Measurements from ENCODE around the gene CDK11A.
"Not testable (repeated sequence)": the region's sequence is repeated elsewhere in the genome, so short reads cannot be mapped to it uniquely, and the experiment has no call there.

DNA sequence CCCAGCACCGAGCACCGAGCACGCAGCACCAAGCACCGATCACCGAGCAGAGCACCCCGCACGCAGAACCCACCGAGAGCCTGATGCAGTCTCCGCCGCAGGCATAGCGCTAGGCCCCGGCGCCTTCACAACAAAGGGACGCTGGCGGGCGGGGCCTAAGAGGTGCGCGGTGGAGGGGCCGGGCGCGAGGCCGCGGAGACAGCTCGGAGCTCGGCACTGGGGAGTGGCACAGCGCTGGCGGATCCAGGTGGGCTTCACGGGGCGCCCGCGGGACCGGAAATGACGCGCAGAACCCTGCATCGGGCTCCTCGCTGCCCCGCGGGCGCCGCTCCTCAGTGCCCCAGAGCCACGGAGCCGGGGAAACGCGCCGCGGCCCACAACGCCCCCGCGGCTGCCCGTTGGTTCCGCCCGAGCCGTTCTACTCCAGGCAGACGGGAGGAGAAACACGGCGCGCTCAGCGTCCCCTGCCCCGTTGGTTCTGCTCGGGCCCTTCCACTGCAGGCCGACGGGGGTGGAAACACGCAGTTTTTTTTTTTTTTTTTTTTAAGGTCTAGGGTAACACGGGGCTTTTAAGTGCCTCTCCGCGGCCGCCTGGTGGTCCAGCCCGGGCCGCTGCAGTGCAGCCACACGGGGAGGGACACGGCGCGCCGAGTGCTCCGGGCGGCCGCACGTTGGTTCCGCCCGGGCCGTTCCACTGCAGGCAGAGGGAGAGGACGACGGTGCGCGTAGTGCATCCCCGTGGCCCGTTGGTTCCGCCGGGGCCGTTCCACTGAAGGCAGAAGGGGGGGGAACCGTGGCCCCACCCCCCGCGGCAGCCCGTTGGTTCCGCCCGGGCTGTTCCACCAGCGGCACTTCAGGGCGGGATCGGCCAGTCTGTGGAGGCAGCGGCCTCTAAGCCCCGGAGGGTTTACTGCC is 21.8 kb upstream of the CDK11A start:
- TF ChIP-seq EZH2 (IDR thresholded peaks at IDR 0.05; ENCODE audit: low read length, missing control alignments) = not testable (repeated sequence)
- TF ChIP-seq, protein P1, sequence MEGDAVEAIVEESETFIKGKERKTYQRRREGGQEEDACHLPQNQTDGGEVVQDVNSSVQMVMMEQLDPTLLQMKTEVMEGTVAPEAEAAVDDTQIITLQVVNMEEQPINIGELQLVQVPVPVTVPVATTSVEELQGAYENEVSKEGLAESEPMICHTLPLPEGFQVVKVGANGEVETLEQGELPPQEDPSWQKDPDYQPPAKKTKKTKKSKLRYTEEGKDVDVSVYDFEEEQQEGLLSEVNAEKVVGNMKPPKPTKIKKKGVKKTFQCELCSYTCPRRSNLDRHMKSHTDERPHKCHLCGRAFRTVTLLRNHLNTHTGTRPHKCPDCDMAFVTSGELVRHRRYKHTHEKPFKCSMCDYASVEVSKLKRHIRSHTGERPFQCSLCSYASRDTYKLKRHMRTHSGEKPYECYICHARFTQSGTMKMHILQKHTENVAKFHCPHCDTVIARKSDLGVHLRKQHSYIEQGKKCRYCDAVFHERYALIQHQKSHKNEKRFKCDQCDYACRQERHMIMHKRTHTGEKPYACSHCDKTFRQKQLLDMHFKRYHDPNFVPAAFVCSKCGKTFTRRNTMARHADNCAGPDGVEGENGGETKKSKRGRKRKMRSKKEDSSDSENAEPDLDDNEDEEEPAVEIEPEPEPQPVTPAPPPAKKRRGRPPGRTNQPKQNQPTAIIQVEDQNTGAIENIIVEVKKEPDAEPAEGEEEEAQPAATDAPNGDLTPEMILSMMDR (conservative IDR thresholded peaks at IDR 0.05 in 1 of 2, IDR thresholded peaks at IDR 0.05 in 1 of 2; ENCODE audit: low read depth in 1 of 2, low read length in 2 of 2) = not testable (repeated sequence)

Measured in fibroblast of lung (primary cell).